ENCODE measurements around the gene SSBP3. TPM values are rescaled to one million over a fixed set of nuclear protein-coding genes. Genes with fewer than 3 reads are reported as not detected.

Gene SSBP3
- total RNA-seq, 3 donors from 2014 or later = 21.3 to 28.0 (median 25.6) TPM

DNA sequence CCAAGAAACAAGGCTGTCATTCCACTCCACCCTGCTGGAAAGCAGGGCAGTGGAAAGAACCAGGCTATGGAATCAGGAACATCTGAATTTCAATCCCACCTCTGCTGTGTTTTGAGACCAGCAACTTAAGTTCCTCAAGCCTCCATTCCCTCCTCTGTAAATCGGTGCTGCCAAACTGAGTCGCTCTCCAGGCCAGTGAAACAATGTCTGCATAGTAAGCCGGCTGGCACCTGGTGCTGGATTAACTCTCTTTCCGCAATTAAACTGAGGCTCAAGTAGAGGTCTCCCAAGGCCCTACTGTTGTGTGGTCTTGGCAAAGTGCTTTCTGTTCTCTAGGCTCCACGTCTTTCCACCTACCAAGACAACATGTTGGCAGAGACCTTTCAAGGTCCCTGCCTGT, 65.3 kb downstream of the SSBP3 start:
- Histone ChIP-seq H3K9me3 (no peaks in the 10 kb centered on the region), H3K27ac (no peak overlapping the region), H3K4me3 (no peak overlapping the region), H3K27me3 (no peaks in the 10 kb centered on the region), H3K4me1 (no peaks in the 10 kb centered on the region), H3K36me3 (no peaks in the 10 kb centered on the region)
- TF ChIP-seq POLR2AphosphoS5 (IDR thresholded peaks at IDR 0.05) = no peak
- TF ChIP-seq, protein P1, sequence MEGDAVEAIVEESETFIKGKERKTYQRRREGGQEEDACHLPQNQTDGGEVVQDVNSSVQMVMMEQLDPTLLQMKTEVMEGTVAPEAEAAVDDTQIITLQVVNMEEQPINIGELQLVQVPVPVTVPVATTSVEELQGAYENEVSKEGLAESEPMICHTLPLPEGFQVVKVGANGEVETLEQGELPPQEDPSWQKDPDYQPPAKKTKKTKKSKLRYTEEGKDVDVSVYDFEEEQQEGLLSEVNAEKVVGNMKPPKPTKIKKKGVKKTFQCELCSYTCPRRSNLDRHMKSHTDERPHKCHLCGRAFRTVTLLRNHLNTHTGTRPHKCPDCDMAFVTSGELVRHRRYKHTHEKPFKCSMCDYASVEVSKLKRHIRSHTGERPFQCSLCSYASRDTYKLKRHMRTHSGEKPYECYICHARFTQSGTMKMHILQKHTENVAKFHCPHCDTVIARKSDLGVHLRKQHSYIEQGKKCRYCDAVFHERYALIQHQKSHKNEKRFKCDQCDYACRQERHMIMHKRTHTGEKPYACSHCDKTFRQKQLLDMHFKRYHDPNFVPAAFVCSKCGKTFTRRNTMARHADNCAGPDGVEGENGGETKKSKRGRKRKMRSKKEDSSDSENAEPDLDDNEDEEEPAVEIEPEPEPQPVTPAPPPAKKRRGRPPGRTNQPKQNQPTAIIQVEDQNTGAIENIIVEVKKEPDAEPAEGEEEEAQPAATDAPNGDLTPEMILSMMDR (IDR thresholded peaks at IDR 0.05) = no peak
- no peak for TF ChIP-seq POLR2A (IDR thresholded peaks at IDR 0.05)
- DNase-seq (ENCODE audit: low spot score in 2 of 2) = no peak
- intact Hi-C loops (cut with DNase I; ENCODE audit: low total_unique reads) = no loop called here

- TF ChIP-seq, protein P1 (IDR thresholded peaks at IDR 0.05) = no peak
- TF ChIP-seq POLR2A (IDR thresholded peaks at IDR 0.05) (no peak), POLR2AphosphoS5 (IDR thresholded peaks at IDR 0.05) (no peak)
- no peak overlapping the region for H3K27ac ChIP-seq
- no peaks in the 10 kb centered on the region for H3K36me3 ChIP-seq
- H3K4me1 ChIP-seq = no peaks in the 10 kb centered on the region
- intact Hi-C loops (cut with DNase I; ENCODE audit: low total_unique reads) = no loop called here
- H3K27me3 ChIP-seq = no peaks in the 10 kb centered on the region
- H3K4me3 ChIP-seq = no peak overlapping the region
- H3K9me3 ChIP-seq = no peaks in the 10 kb centered on the region
- no peak for DNase-seq (ENCODE audit: low spot score in 2 of 2)
These were observed 65.8 kb downstream of the SSBP3 start for GRCh38 chr1:54340434-54340833.

- H3K4me1 ChIP-seq = no peaks in the 10 kb centered on the region
- H3K4me3 ChIP-seq = no peak overlapping the region
- intact Hi-C loops (cut with DNase I; ENCODE audit: low total_unique reads) = no loop called here
- DNase-seq (ENCODE audit: low spot score in 2 of 2) = no peak
- H3K27ac ChIP-seq = no peak overlapping the region
- TF ChIP-seq, protein P1 (IDR thresholded peaks at IDR 0.05) = no peak
- no peak for TF ChIP-seq POLR2AphosphoS5 (IDR thresholded peaks at IDR 0.05)
- TF ChIP-seq POLR2A (IDR thresholded peaks at IDR 0.05) = no peak
- H3K27me3 ChIP-seq = no peaks in the 10 kb centered on the region
- no peaks in the 10 kb centered on the region for H3K9me3 ChIP-seq
- no peaks in the 10 kb centered on the region for H3K36me3 ChIP-seq
These were observed 67.1 kb downstream of the SSBP3 start for GRCh38 chr1:54339126-54339525.

DNA sequence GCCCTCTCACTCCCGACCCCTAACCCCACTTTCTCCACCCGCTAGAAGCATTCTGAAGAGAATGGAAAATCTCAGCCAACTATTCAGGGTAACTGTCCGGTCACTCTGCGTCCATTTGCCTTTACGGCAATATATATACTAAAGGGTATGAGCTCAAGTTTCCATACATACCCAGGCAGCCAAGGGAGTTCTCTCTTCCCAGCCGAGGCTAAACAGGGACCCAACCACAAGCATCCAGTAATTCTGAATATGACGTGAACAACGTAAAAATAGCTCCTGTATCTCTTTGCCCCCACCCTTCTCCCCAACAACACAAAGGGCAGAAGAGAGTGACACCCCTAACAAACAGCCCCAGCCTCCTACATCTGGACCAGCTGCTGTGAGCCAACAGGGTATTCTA, 67.7 kb downstream of the SSBP3 start:
- Histone ChIP-seq H3K27me3 (no peaks in the 10 kb centered on the region), H3K9me3 (no peaks in the 10 kb centered on the region), H3K36me3 (no peaks in the 10 kb centered on the region), H3K4me1 (no peaks in the 10 kb centered on the region), H3K27ac (no peak overlapping the region), H3K4me3 (no peak overlapping the region)
- no peak for DNase-seq (ENCODE audit: low spot score in 2 of 2)
- TF ChIP-seq POLR2AphosphoS5 (IDR thresholded peaks at IDR 0.05) (no peak), POLR2A (IDR thresholded peaks at IDR 0.05) (no peak)
- TF ChIP-seq, protein P1 (IDR thresholded peaks at IDR 0.05) = no peak
- intact Hi-C loops (cut with DNase I; ENCODE audit: low total_unique reads) = no loop called here

GRCh38 chr1:54337928-54338327, 68.3 kb downstream of the SSBP3 start:
- TF ChIP-seq, protein P1 (IDR thresholded peaks at IDR 0.05) = no peak
- Histone ChIP-seq H3K4me1 (peaks cover 0 to 2% of the 10 kb centered on the region in 2 donors), H3K27me3 (no peaks in the 10 kb centered on the region), H3K36me3 (no peaks in the 10 kb centered on the region), H3K4me3 (no peak overlapping the region), H3K9me3 (no peaks in the 10 kb centered on the region), H3K27ac (no peak overlapping the region)
- intact Hi-C loops (cut with DNase I; ENCODE audit: low total_unique reads) = no loop called here
- no peak for DNase-seq (ENCODE audit: low spot score in 2 of 2)

Data from breast epithelium (tissue), 4 donors.